ENCODE data around the gene KLHL6. TPM values are rescaled to one million over a fixed set of nuclear protein-coding genes. Genes with fewer than 3 reads are reported as not detected.
A peak's percentile ranks its signal among the peaks of the same experiment; 100 is the strongest.

The KLHL6 gene
- total and polyA plus RNA-seq, 10 of the 15 experiments (the other 5 are each of a cell fraction or from before 2014, with no cell fraction given) = 4.0 to 91.8 (median 24.4) TPM

DNA sequence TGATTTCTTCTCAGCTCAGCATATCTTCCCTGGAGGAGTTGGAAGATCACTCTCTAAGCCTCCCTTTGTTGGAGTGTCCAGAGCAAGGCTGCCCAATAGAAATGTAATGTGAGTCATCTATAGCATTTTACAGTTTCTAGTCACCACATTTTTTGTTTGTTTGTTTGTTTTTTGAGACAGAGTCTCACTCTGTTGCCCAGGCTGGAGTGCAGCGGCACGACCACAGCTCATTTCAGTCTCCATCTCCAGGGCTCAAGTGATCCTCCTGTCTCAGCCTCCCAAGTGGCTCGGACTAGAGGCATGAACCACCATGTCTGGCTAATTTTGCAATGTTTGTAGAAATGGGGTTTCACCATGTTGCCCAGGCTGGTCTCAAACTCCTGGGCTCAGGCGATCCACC, 21.3 kb downstream of the KLHL6 start:
- ATAC-seq (peak; percentile 17), DNase-seq (ENCODE audit: low read depth, low spot score) (no peak), FAIRE-seq (no peak)
- SMC1A ChIA-PET (ENCODE audit: uncharacterized antibody, unreplicated experiment) = interaction anchor here (0.6 to 9.8 kb wide), 11 partner anchors 9 to 101 kb away, joined by 3 to 190 read pairs (median 6); partner anchors contain the start of gene KLHL24
- H3K4me3 ChIP-seq = no peak overlapping the region
- no peaks in the 10 kb centered on the region; the same call in 1 of the 2 replicates for H4K20me1 ChIP-seq (ENCODE audit: control insufficient read depth, insufficient read depth)
- POLR2A ChIA-PET = interaction anchor here (0.7 to 11.9 kb wide), 10 partner anchors 9 to 105 kb away, joined by 3 to 181 read pairs (median 13); partner anchors contain the start of gene KLHL6
- H3K9ac ChIP-seq (ENCODE audit: control insufficient read depth, insufficient read depth, low read length) = peak overlapping the region; percentile 24
- intact Hi-C loops (cut with micrococcal nuclease; ENCODE audit: unreplicated experiment) (loop anchor here (1.0 kb wide), 1 partner anchor 39 kb away; no protein-coding TSS in a partner anchor), in situ Hi-C loops (cut with MboI) (no loop called here)
- H3K36me3 ChIP-seq (ENCODE audit: control insufficient read depth in 2 of 2, insufficient read depth in 2 of 2, low read length in 1 of 2) = no peaks in the 10 kb centered on the region
- BruUV-seq (replicated peaks) = TSS peak; percentile 90
- H3K9me3 ChIP-seq (replicated peaks; ENCODE audit: control insufficient read depth, insufficient read depth, low read length) = no peaks in the 10 kb centered on the region; the same call in 2 of the 3 replicates
- RAD21 ChIA-PET (ENCODE audit: unreplicated experiment) = interaction anchor here (0.7 to 14.8 kb wide), 11 partner anchors 7 to 85 kb away, joined by 3 to 245 read pairs (median 10); no protein-coding TSS in a partner anchor
- H3K4me1 ChIP-seq (ENCODE audit: control insufficient read depth, insufficient read depth, low read length) = peaks cover 53% of the 10 kb centered on the region
- H3K4me2 ChIP-seq (ENCODE audit: control insufficient read depth, insufficient read depth) = 0 out of 2 replicates have a peak overlapping the region, but pooled peaks have one; percentile 60
- H2AFZ ChIP-seq (ENCODE audit: control insufficient read depth, low read depth, low read length) = no peak overlapping the region
- peak overlapping the region; percentile 5; the same call in 1 of the 2 replicates for H3K27ac ChIP-seq (ENCODE audit: control insufficient read depth, insufficient read depth)
- 58% methylated on average over 4 of the region's 4 CpGs for WGBS (ENCODE audit: insufficient coverage, insufficient replicate concordance, low lambda C conversion rate, missing lambda C conversion rate)
- no peaks in the 10 kb centered on the region for H3K27me3 ChIP-seq (replicated peaks in 1 of 2; ENCODE audit: control insufficient read depth in 2 of 2, insufficient read depth in 2 of 2, low read length in 1 of 2)
- peaks cover 10% of the 10 kb centered on the region for H3K79me2 ChIP-seq (ENCODE audit: control insufficient read depth, insufficient read depth, low read length)
- CTCF ChIA-PET = interaction anchor here (0.6 to 8.5 kb wide), 8 partner anchors 6 to 58 kb away, joined by 3 to 98 read pairs (median 6); partner anchors contain the start of gene KLHL6
- TF ChIP-seq RUNX3 (IDR thresholded peaks at IDR 0.05; ENCODE audit: low read length) (peak; percentile 33; the same call in 1 of the 2 replicates), PAX5 (IDR thresholded peaks at IDR 0.05; ENCODE audit: borderline replicate concordance, low read depth, low read length) (peak; percentile 30; the same call in 1 of the 2 replicates), POLR2AphosphoS5 (IDR thresholded peaks at IDR 0.05; ENCODE audit: low read length) (no peak), EZH2 (IDR thresholded peaks at IDR 0.05; ENCODE audit: borderline replicate concordance, control insufficient read depth, low read depth, low read length) (no peak), ZNF207 (IDR thresholded peaks at IDR 0.05; ENCODE audit: borderline replicate concordance) (no peak; the same call in 1 of the 2 replicates), ASH2L (IDR thresholded peaks at IDR 0.05; ENCODE audit: borderline replicate concordance, low read depth) (no peak), RELA (IDR thresholded peaks at IDR 0.05; ENCODE audit: borderline replicate concordance, partially characterized antibody) (no peak), RFX5 (IDR thresholded peaks at IDR 0.05; ENCODE audit: low read depth, low read length) (no peak), GATAD2B (conservative IDR thresholded peaks at IDR 0.05; ENCODE audit: low read depth) (no peak), SIX5 (IDR thresholded peaks at IDR 0.05; ENCODE audit: low read depth, low read length, severe bottlenecking) (no peak), SMARCA5 (IDR thresholded peaks at IDR 0.05) (0 out of 2 replicates have a peak, but pooled peaks have one; percentile 58), NFXL1 (IDR thresholded peaks at IDR 0.05; ENCODE audit: borderline replicate concordance) (no peak), HDGF (IDR thresholded peaks at IDR 0.05) (peak; percentile 66; the same call in 1 of the 2 replicates), HDAC6 (IDR thresholded peaks at IDR 0.05; ENCODE audit: unreplicated experiment) (no peak), CEBPB (IDR thresholded peaks at IDR 0.05; ENCODE audit: borderline replicate concordance in 1 of 2, low read depth in 2 of 2, low read length in 2 of 2) (no peak), ETV6 (conservative IDR thresholded peaks at IDR 0.05 in 1 of 2, IDR thresholded peaks at IDR 0.05 in 1 of 2; ENCODE audit: borderline replicate concordance in 1 of 2, low read depth in 1 of 2) (no peak), JUNB (IDR thresholded peaks at IDR 0.05) (peak; percentile 1; the same call in 1 of the 2 replicates), SUZ12 (IDR thresholded peaks at IDR 0.05; ENCODE audit: unreplicated experiment) (no peak)
- TF ChIP-seq, protein P1, sequence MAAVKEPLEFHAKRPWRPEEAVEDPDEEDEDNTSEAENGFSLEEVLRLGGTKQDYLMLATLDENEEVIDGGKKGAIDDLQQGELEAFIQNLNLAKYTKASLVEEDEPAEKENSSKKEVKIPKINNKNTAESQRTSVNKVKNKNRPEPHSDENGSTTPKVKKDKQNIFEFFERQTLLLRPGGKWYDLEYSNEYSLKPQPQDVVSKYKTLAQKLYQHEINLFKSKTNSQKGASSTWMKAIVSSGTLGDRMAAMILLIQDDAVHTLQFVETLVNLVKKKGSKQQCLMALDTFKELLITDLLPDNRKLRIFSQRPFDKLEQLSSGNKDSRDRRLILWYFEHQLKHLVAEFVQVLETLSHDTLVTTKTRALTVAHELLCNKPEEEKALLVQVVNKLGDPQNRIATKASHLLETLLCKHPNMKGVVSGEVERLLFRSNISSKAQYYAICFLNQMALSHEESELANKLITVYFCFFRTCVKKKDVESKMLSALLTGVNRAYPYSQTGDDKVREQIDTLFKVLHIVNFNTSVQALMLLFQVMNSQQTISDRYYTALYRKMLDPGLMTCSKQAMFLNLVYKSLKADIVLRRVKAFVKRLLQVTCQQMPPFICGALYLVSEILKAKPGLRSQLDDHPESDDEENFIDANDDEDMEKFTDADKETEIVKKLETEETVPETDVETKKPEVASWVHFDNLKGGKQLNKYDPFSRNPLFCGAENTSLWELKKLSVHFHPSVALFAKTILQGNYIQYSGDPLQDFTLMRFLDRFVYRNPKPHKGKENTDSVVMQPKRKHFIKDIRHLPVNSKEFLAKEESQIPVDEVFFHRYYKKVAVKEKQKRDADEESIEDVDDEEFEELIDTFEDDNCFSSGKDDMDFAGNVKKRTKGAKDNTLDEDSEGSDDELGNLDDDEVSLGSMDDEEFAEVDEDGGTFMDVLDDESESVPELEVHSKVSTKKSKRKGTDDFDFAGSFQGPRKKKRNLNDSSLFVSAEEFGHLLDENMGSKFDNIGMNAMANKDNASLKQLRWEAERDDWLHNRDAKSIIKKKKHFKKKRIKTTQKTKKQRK (IDR thresholded peaks at IDR 0.05; ENCODE audit: low read depth, low read length) = no peak
- TF ChIP-seq, protein P2, sequence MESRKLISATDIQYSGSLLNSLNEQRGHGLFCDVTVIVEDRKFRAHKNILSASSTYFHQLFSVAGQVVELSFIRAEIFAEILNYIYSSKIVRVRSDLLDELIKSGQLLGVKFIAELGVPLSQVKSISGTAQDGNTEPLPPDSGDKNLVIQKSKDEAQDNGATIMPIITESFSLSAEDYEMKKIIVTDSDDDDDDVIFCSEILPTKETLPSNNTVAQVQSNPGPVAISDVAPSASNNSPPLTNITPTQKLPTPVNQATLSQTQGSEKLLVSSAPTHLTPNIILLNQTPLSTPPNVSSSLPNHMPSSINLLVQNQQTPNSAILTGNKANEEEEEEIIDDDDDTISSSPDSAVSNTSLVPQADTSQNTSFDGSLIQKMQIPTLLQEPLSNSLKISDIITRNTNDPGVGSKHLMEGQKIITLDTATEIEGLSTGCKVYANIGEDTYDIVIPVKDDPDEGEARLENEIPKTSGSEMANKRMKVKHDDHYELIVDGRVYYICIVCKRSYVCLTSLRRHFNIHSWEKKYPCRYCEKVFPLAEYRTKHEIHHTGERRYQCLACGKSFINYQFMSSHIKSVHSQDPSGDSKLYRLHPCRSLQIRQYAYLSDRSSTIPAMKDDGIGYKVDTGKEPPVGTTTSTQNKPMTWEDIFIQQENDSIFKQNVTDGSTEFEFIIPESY (IDR thresholded peaks at IDR 0.05) = 0 out of 2 replicates have a peak, but pooled peaks have one; percentile 61
